IMR-90 (cell line): ENCODE data around the gene IL21. TPM values are rescaled to one million over a fixed set of nuclear protein-coding genes. Genes with fewer than 3 reads are reported as not detected.

Experiments
- ATAC-seq: fragments of 200-7000 bp; cut with Tn5 transposase; 2 replicates; pipeline ENCODE4 v1.9.1; 2020; ENCODE audit warnings: low read depth, mild to moderate bottlenecking, moderate library complexity
- BruUV-seq: library from RNA; stranded (reverse); fragments of 400-500 nt; replicated peaks from 2 replicates; lab custom pipeline; 2021; lab: Mats Ljungman, UMichigan
- CTCF ChIA-PET: fragments of 300-600 bp; formaldehyde crosslinking; extraction: SDS; loops from one replicate; lab custom pipeline; 2021; ENCODE audit warnings: antibody characterized with exemption; lab: Yijun Ruan, JAX
- POLR2A ChIA-PET: fragments of 300-600 bp; sonication (Branson Sonifier 250); formaldehyde crosslinking; loops from one replicate; lab custom pipeline; 2022; ENCODE audit warnings: antibody characterized with exemption; ENCODE audit not compliant: unreplicated experiment; lab: Charles Lee
- DNase-seq: peaks from one replicate; pipeline ENCODE4 v3.0.0; 2013
- H2AFZ ChIP-seq: replicated peaks from 2 replicates; pipeline ENCODE3; 2013; ENCODE audit warnings: low read length, mild to moderate bottlenecking; ENCODE audit not compliant: poor library complexity
- H2AK5ac ChIP-seq: 2 replicates; pipeline ENCODE4 v1.6.1; 2013; ENCODE audit warnings: low read depth, low read length, inconsistent platforms
- H2AK9ac ChIP-seq: replicated peaks from 2 replicates; pipeline ENCODE3; 2013; ENCODE audit warnings: mild to moderate bottlenecking, low read depth, low read length, moderate library complexity; ENCODE audit not compliant: poor library complexity
- H2BK120ac ChIP-seq: 2 replicates; pipeline ENCODE4 v1.6.1; 2013; ENCODE audit warnings: low read depth, low read length, inconsistent platforms
- H2BK15ac ChIP-seq: 3 replicates; pipeline ENCODE4 v1.6.1; 2013; ENCODE audit warnings: low read depth, low read length, inconsistent platforms
- H2BK20ac ChIP-seq: 2 replicates; pipeline ENCODE4 v1.6.1; 2013; ENCODE audit warnings: low read depth, mild to moderate bottlenecking, inconsistent platforms, low read length, moderate library complexity
- H2BK5ac ChIP-seq: 2 replicates; pipeline ENCODE4 v1.6.1; 2013; ENCODE audit warnings: mild to moderate bottlenecking, low read depth, low read length, inconsistent platforms; ENCODE audit not compliant: poor library complexity, severe bottlenecking
- H3K14ac ChIP-seq: replicated peaks from 2 replicates; pipeline ENCODE4 v1.6.1; 2013; ENCODE audit warnings: low read depth, low read length, inconsistent platforms
- H3K18ac ChIP-seq: 2 replicates; pipeline ENCODE4 v1.6.1; 2013; ENCODE audit warnings: low read depth, low read length, control low read depth
- H3K23ac ChIP-seq: 2 replicates; pipeline ENCODE4 v1.6.1; 2013; ENCODE audit warnings: low read depth, low read length, inconsistent platforms
- H3K27ac ChIP-seq: 2 replicates; pipeline ENCODE4 v1.5.1; 2013; ENCODE audit warnings: mild to moderate bottlenecking, control low read depth, low read length; ENCODE audit not compliant: insufficient read depth
- H3K27me3 ChIP-seq: 2 replicates; pipeline ENCODE4 v1.6.1; 2013; ENCODE audit warnings: low read length; ENCODE audit not compliant: control insufficient read depth, insufficient read depth
- H3K36me3 ChIP-seq: 2 replicates; pipeline ENCODE4 v1.6.1; 2013; ENCODE audit warnings: low read length, mixed read lengths; ENCODE audit not compliant: control insufficient read depth, insufficient read depth
- H3K4ac ChIP-seq: 2 replicates; pipeline ENCODE4 v1.6.1; 2013; ENCODE audit warnings: low read depth, low read length, inconsistent platforms
- H3K4me1 ChIP-seq: 2 replicates; pipeline ENCODE4 v1.6.1; 2013; ENCODE audit warnings: low read length, mixed read lengths; ENCODE audit not compliant: control insufficient read depth, insufficient read depth
- H3K4me2 ChIP-seq: 2 replicates; pipeline ENCODE4 v1.6.1; 2013; ENCODE audit warnings: low read depth, mild to moderate bottlenecking, control low read depth, low read length, moderate library complexity
- H3K4me3 ChIP-seq: 2 replicates; pipeline ENCODE4 v1.5.1; 2013; ENCODE audit warnings: low read depth, mild to moderate bottlenecking, control low read depth, low read length, moderate library complexity; ENCODE audit not compliant: insufficient read depth
- H3K56ac ChIP-seq: 2 replicates; pipeline ENCODE4 v1.6.1; 2013; ENCODE audit warnings: low read length, inconsistent platforms; ENCODE audit not compliant: insufficient read depth; ENCODE audit errors: extremely low read depth
- H3K79me1 ChIP-seq, 2 experiments: 2 replicates each; pipeline ENCODE4 v1.6.1; 2013; ENCODE audit warnings: low read length in 2 of 2, inconsistent platforms in 1 of 2, low read depth in 1 of 2
- H3K9ac ChIP-seq: 2 replicates; pipeline ENCODE4 v1.6.1; 2013; ENCODE audit warnings: low read depth, low read length, control low read depth
- H3K9me1 ChIP-seq: 2 replicates; pipeline ENCODE4 v1.6.1; 2013; ENCODE audit warnings: low read length, inconsistent platforms; ENCODE audit not compliant: insufficient read depth
- H3K9me3 ChIP-seq: 2 replicates; pipeline ENCODE4 v1.6.1; 2013; ENCODE audit warnings: low read length; ENCODE audit not compliant: control insufficient read depth, insufficient read depth
- H4K20me1 ChIP-seq: 2 replicates; pipeline ENCODE4 v1.6.1; 2013; ENCODE audit warnings: low read length, inconsistent platforms; ENCODE audit not compliant: insufficient read depth
- H4K5ac ChIP-seq: 2 replicates; pipeline ENCODE4 v1.6.1; 2013; ENCODE audit warnings: mild to moderate bottlenecking, low read depth, low read length, control low read depth
- H4K8ac ChIP-seq, 2 experiments: 2 replicates each; pipeline ENCODE4 v1.6.1; 2013; ENCODE audit warnings: low read depth in 2 of 2, low read length in 2 of 2, control low read depth in 1 of 2, inconsistent platforms in 1 of 2
- H4K91ac ChIP-seq: 2 replicates; pipeline ENCODE4 v1.6.1; 2013; ENCODE audit warnings: low read depth, low read length, inconsistent platforms; ENCODE audit not compliant: insufficient read depth
- CEBPB ChIP-seq: IDR thresholded peaks from 2 replicates; pipeline ENCODE4 v1.6.1; 2012; ENCODE audit warnings: low read depth, low read length, improper control_type of control experiment
- CHD1 ChIP-seq: IDR thresholded peaks from 2 replicates; pipeline ENCODE4 v1.6.1; 2012; ENCODE audit warnings: low read depth, low read length, improper control_type of control experiment
- FOS ChIP-seq: fragments of 150-350 bp; IDR thresholded peaks from 2 replicates; pipeline ENCODE4 v1.6.1; 2016; ENCODE audit warnings: low read depth, low read length
- WGBS, 2 experiments: methylation state at CpG; one replicate each; pipeline versions ENCODE4 v1.1.5 to v1.1.7; 2013; ENCODE audit warnings: missing lambda C conversion rate in 2 of 2; ENCODE audit not compliant: insufficient read length in 1 of 2; ENCODE audit errors: extremely low coverage in 2 of 2; 5-methylcytosine and 5-hydroxymethylcytosine counted together
- dilution Hi-C: fragments of 300-500 bp; cut with HindIII; formaldehyde crosslinking; loops from one replicate; pipeline ENCODE4 v1.14.3; 2018; ENCODE audit warnings: low sequenced_read_pairs; ENCODE audit not compliant: unreplicated experiment
- in situ Hi-C: fragments of 300-500 bp; cut with MboI; formaldehyde crosslinking; loops from 3 replicates; pipeline ENCODE4 v1.14.3; 2019; ENCODE audit warnings: low sequenced_read_pairs, inconsistent platforms, mixed read lengths
- intact Hi-C: fragments of 100-400 bp; cut with micrococcal nuclease; formaldehyde crosslinking; loops from 2 replicates; pipeline ENCODE4 v1.10.0; 2022
- polyA plus RNA-seq, 3 experiments: library from polyadenylated mRNA; depleted of rRNA; stranded (reverse); fragments of >200 nt; gene quantifications; 2 replicates each; pipeline ENCODE4 v1.2.3, GENCODE V29; 2012; ENCODE audit warnings: low replicate concordance in 1 of 3
- total RNA-seq: library from RNA; depleted of rRNA; stranded (reverse); fragments of >200 nt; gene quantifications from 2 replicates; pipeline ENCODE4 v1.2.3, GENCODE V29; 2012

Gene IL21
- total and polyA plus RNA-seq, 2 of the 4 experiments (the other 2 are of a cell fraction): not detected

- Histone ChIP-seq H3K27ac (no peak overlapping the region), H3K23ac (no peak overlapping the region), H3K36me3 (no peaks in the 10 kb centered on the region), H2AFZ (peak overlapping the region; percentile 59), H3K18ac (no peak overlapping the region), H3K9me1 (peaks cover 14% of the 10 kb centered on the region), H3K56ac (no peak overlapping the region), H2BK15ac (no peak overlapping the region), H3K79me1 (no peaks in the 10 kb centered on the region), H3K4me3 (no peak overlapping the region), H4K91ac (no peak overlapping the region), H3K27me3 (no peaks in the 10 kb centered on the region), H3K4ac (0 out of 2 replicates have a peak overlapping the region, but pooled peaks have one; percentile 9), H2BK20ac (0 out of 2 replicates have a peak overlapping the region, but pooled peaks have one; percentile 1), H3K9ac (no peak overlapping the region), H4K8ac (no peak overlapping the region), H2AK5ac (no peak overlapping the region; the same call in 1 of the 2 replicates), H3K4me1 (peaks cover 9% of the 10 kb centered on the region), H2BK5ac (no peak overlapping the region), H4K20me1 (peaks cover 3% of the 10 kb centered on the region; the same call in 1 of the 2 replicates), H3K9me3 (no peaks in the 10 kb centered on the region), H3K4me2 (no peak overlapping the region), H2AK9ac (no peak overlapping the region), H2BK120ac (no peak overlapping the region), H3K14ac (no peak overlapping the region), H4K5ac (no peak overlapping the region)
- CTCF ChIA-PET: interaction anchor here (0.6 to 1.0 kb wide), 3 partner anchors 8 to 1505 kb away, joined by 3 read pairs; no protein-coding TSS in a partner anchor
- TF ChIP-seq FOS: no peak
- TF ChIP-seq CEBPB: peak; percentile 55
- TF ChIP-seq CHD1: no peak
- dilution Hi-C loops (no loop called here), in situ Hi-C loops (loop anchor here (25.0 kb wide), 1 partner anchor 672 kb away; no protein-coding TSS in a partner anchor), intact Hi-C loops (loop anchor here (5.0 to 10.0 kb wide), 2 partner anchors 348 to 1681 kb away; no protein-coding TSS in a partner anchor)
- DNase-seq: peak; percentile 21
- WGBS, 2 experiments: 66% methylated on average over 5 of the region's 6 CpGs; no CpG with 5 or more reads in 1 of the 2 experiments
- peak; percentile 10; the same call in 1 of the 2 replicates for ATAC-seq
- BruUV-seq: no TSS peak
- POLR2A ChIA-PET: no interaction called here
Measured at GRCh38 chr4:122583906-122584305, 37.0 kb downstream of the IL21 start.
